GM23248 (cell line): ENCODE data around the gene ODAD4.

Experiments
- EZH2 ChIP-seq: fragments of 200-600 bp; sonication (generic); IDR thresholded peaks from 2 replicates; pipeline ENCODE4 v1.6.1; 2018; ENCODE audit warnings: antibody characterized with exemption, mild to moderate bottlenecking; ENCODE audit not compliant: insufficient read depth, poor library complexity, severe bottlenecking
- EZH2phosphoT487 ChIP-seq: fragments of 200-600 bp; sonication (generic); IDR thresholded peaks from 2 replicates; pipeline ENCODE4 v1.6.1; 2018; ENCODE audit warnings: antibody characterized with exemption, moderate library complexity, mild to moderate bottlenecking, low read depth; ENCODE audit not compliant: insufficient read depth

GRCh38 chr17:41976142-41976768, 45.8 kb downstream of the ODAD4 start:
- no peak for TF ChIP-seq EZH2
- no peak for TF ChIP-seq EZH2phosphoT487
